MM.1S (cell line): ENCODE measurements around the gene DNM1.

ENCODE experiments used
- CTCF ChIP-seq: fragments of 300-600 bp; sonication (generic); IDR thresholded peaks from 2 replicates; pipeline ENCODE4 v1.5.1; 2016; ENCODE audit warnings: antibody characterized with exemption, low read length, mixed read lengths
- EZH2 ChIP-seq: fragments of 300-600 bp; sonication (generic); optimal IDR thresholded peaks from 2 replicates; pipeline ENCODE3; 2017; ENCODE audit warnings: low read depth, mild to moderate bottlenecking, antibody characterized with exemption, low read length, mixed read lengths
- EZH2phosphoT487 ChIP-seq: fragments of 300-600 bp; sonication (generic); IDR thresholded peaks from 2 replicates; pipeline ENCODE4 v1.6.1; 2018; ENCODE audit warnings: antibody characterized with exemption, low read length

DNA sequence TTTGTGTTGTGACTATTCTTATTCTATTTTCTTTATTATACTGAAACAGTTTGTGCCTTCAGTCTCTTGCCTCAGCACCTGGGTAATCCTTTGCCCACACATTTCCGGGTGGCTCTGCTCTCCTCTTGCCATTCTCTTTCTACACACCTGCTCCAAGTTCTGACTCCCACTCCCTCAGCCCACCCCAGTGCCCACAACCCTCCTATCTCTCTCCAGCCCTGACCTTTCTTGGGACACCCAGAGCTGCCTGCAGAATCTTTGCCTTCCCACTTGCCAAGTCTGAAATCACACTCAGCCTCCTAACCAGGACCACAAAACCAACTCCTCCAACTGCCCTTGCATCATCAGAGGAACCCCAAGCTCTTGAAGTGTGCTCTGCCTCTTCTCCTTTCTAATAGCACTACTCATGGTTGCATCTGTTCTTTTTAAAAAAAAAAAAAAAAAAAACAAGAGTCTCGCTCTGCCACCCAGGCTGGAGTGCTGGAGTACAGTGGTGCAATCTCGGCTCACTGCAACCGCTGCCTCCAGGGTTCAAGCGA lies 77.0 kb downstream of the DNM1 start:
- no peak for TF ChIP-seq CTCF
- TF ChIP-seq EZH2 = no peak
- TF ChIP-seq EZH2phosphoT487 = no peak
